B cell (primary cell): Measurements from ENCODE around the gene RMI1. TPM values are rescaled to one million over a fixed set of nuclear protein-coding genes. Genes with fewer than 3 reads are reported as not detected.

Experiments used
- ATAC-seq: fragments of 200-7000 bp; cut with Tn5 transposase; one replicate; pipeline ENCODE4 v1.10.0; 2021; ENCODE audit warnings: low read depth, mild to moderate bottlenecking, moderate number of reproducible peaks, moderate library complexity
- CTCF ChIA-PET: fragments of 350-600 bp; sonication (Branson Sonifier 250); formaldehyde crosslinking; loops from one replicate; lab custom pipeline; 2021; ENCODE audit warnings: antibody characterized with exemption, inconsistent platforms; lab: Charles Lee
- POLR2A ChIA-PET: fragments of 350-600 bp; sonication (Branson Sonifier 250); formaldehyde crosslinking; loops from one replicate; lab custom pipeline; 2021; ENCODE audit warnings: antibody characterized with exemption; lab: Charles Lee
- DNase-seq: peaks from one replicate; pipeline ENCODE4 v3.0.0; 2013
- H2AFZ ChIP-seq: 2 replicates; pipeline ENCODE4 v1.6.1; 2012; ENCODE audit warnings: mild to moderate bottlenecking, low read depth, low read length; ENCODE audit not compliant: insufficient read depth, poor library complexity, severe bottlenecking
- H3K27ac ChIP-seq, 2 donors: 1 replicate in 1 of 2; 2 replicates in 1 of 2; pipeline ENCODE4 v1.5.1; 2012 to 2013; ENCODE audit warnings: low read length in 2 of 2, mild to moderate bottlenecking in 2 of 2, moderate library complexity in 1 of 2
- H3K27me3 ChIP-seq, 4 experiments: fragments of 200-600 bp in 1 of 4; sonication (generic) in 1 of 4; replicated peaks in 1 of 4; 1 replicate in 2 of 4; 2 replicates in 2 of 4; pipeline versions ENCODE4 v1.6.1 to v1.7.0; 2013 to 2016; ENCODE audit warnings: low read length in 3 of 4, mild to moderate bottlenecking in 2 of 4, mixed read lengths in 1 of 4, moderate library complexity in 1 of 4; ENCODE audit not compliant: insufficient read depth in 4 of 4, control insufficient read depth in 3 of 4; ENCODE audit errors: control extremely low read depth in 1 of 4
- H3K36me3 ChIP-seq, 2 experiments: replicated peaks in 1 of 2; 1 replicate in 1 of 2; 2 replicates in 1 of 2; pipeline versions ENCODE4 v1.6.1 to v1.7.1; 2013; ENCODE audit warnings: low read length in 1 of 2; ENCODE audit not compliant: insufficient read depth in 2 of 2, control insufficient read depth in 1 of 2; ENCODE audit errors: control extremely low read depth in 1 of 2, extremely low read depth in 1 of 2
- H3K4me1 ChIP-seq, 2 donors: fragments of 200-600 bp in 1 of 2; sonication (generic) in 1 of 2; 1 replicate in 1 of 2; 2 replicates in 1 of 2; pipeline versions ENCODE4 v1.5.1 to v1.6.1; 2013 to 2017; ENCODE audit warnings: low read length in 2 of 2; ENCODE audit not compliant: control insufficient read depth in 2 of 2, insufficient read depth in 2 of 2
- H3K4me2 ChIP-seq: replicated peaks from 2 replicates; pipeline ENCODE3; 2012; ENCODE audit warnings: mild to moderate bottlenecking, low read depth, low read length; ENCODE audit not compliant: poor library complexity, severe bottlenecking
- H3K4me3 ChIP-seq, 5 experiments: fragments of 200-600 bp in 1 of 5; sonication (generic) in 1 of 5; 1 replicate in 3 of 5; 2 replicates in 2 of 5; pipeline versions ENCODE4 v1.5.1 to v1.7.0; 2011 to 2016; ENCODE audit warnings: low read length in 4 of 5, mild to moderate bottlenecking in 4 of 5, low read depth in 2 of 5, control low read depth in 1 of 5, moderate library complexity in 1 of 5; ENCODE audit not compliant: insufficient read depth in 1 of 5; ENCODE audit errors: control extremely low read depth in 1 of 5, extremely low read depth in 1 of 5
- H3K79me2 ChIP-seq: fragments of 200-600 bp; sonication (generic); one replicate; pipeline ENCODE4 v1.6.0; 2016; ENCODE audit warnings: low read length; ENCODE audit not compliant: control insufficient read depth, insufficient read depth
- H3K9ac ChIP-seq: fragments of 200-600 bp; sonication (generic); 2 replicates; pipeline ENCODE4 v1.6.1; 2017; ENCODE audit warnings: mild to moderate bottlenecking, low read length, moderate library complexity
- H3K9me3 ChIP-seq, 3 donors: one replicate each; pipeline versions ENCODE4 v1.6.1 to v1.7.1; 2013; ENCODE audit warnings: low read length in 2 of 3; ENCODE audit not compliant: control insufficient read depth in 2 of 3, insufficient read depth in 1 of 3; ENCODE audit errors: control extremely low read depth in 1 of 3
- H4K20me1 ChIP-seq: 2 replicates; pipeline ENCODE4 v1.6.0; 2012; ENCODE audit warnings: mild to moderate bottlenecking, low read length; ENCODE audit not compliant: insufficient read depth, control insufficient read depth, poor library complexity, severe bottlenecking
- H3K27ac Mint-ChIP-seq: one replicate; pipeline ENCODE4 v1.8.0; 2021; ENCODE audit warnings: mixed read lengths
- H3K27me3 Mint-ChIP-seq: one replicate; pipeline ENCODE4 v1.8.0; 2021; ENCODE audit warnings: mixed read lengths
- H3K4me1 Mint-ChIP-seq: one replicate; pipeline ENCODE4 v1.8.0; 2021; ENCODE audit warnings: mixed read lengths
- H3K4me3 Mint-ChIP-seq: one replicate; pipeline ENCODE4 v1.8.0; 2021; ENCODE audit warnings: mixed read lengths
- H3K9me3 Mint-ChIP-seq: one replicate; pipeline ENCODE4 v1.8.0; 2022; ENCODE audit warnings: mixed read lengths; ENCODE audit not compliant: insufficient read depth
- CTCF ChIP-seq: fragments of 200-600 bp; IDR thresholded peaks from one replicate; pipeline ENCODE4 v1.8.0; 2022; ENCODE audit warnings: antibody characterized with exemption, mild to moderate bottlenecking
- EZH2 ChIP-seq: IDR thresholded peaks from 2 replicates; pipeline ENCODE4 v1.6.1; 2012; ENCODE audit warnings: borderline replicate concordance, low read depth, mild to moderate bottlenecking, moderate library complexity, low read length; ENCODE audit not compliant: insufficient read depth, poor library complexity, severe bottlenecking
- WGBS: methylation state at CpG from one replicate; pipeline ENCODE4 v1.1.5; 2013; ENCODE audit warnings: missing lambda C conversion rate; ENCODE audit not compliant: insufficient coverage; 5-methylcytosine and 5-hydroxymethylcytosine counted together
- intact Hi-C: fragments of 100-400 bp; cut with micrococcal nuclease; formaldehyde crosslinking; loops from one replicate; pipeline ENCODE4 v1.10.0; 2022
- polyA plus RNA-seq: library from polyadenylated mRNA; depleted of rRNA; stranded (reverse); fragments of >200 nt; gene quantifications from 2 replicates; pipeline ENCODE4 v1.2.3, GENCODE V29; 2012
- small RNA-seq: library from RNA; depleted of rRNA; stranded (forward); fragments of <200 nt; gene quantifications from one replicate; pipeline ENCODE3, GENCODE V24; 2012; ENCODE audit warnings: low replicate concordance, low read depth; ENCODE audit not compliant: insufficient read length
- total RNA-seq, 2 donors: library from RNA; stranded (reverse); fragments of 120-200 nt in 1 of 2; gene quantifications; 1 replicate in 1 of 2; 2 replicates in 1 of 2; pipeline versions ENCODE4 v1.2.3 to v1.2.4, GENCODE V29; 2013 to 2022

RMI1 gene
- total and polyA plus RNA-seq, 2 donors (not counting 1 experiment from before 2014, with no cell fraction given) = 2.0 to 8.6 TPM

GRCh38 chr9:84045481-84046097 is 65.0 kb downstream of the RMI1 start:
- Histone ChIP-seq H3K4me3 (no peak overlapping the region), H3K79me2 (no peaks in the 10 kb centered on the region), H2AFZ (no peak overlapping the region), H3K36me3 (no peaks in the 10 kb centered on the region), H3K27ac (no peak overlapping the region), H3K27me3 (peaks cover 0 to 9% (median 0%) of the 10 kb centered on the region in 4 experiments), H3K9me3 (peaks cover 0 to 26% (median 0%) of the 10 kb centered on the region in 3 donors), H3K4me2 (no peak overlapping the region), H3K4me1 (no peaks in the 10 kb centered on the region), H4K20me1 (no peaks in the 10 kb centered on the region), H3K9ac (no peak overlapping the region)
- no peak for ATAC-seq
- Mint-ChIP-seq H3K9me3 (peaks cover 6% of the 10 kb centered on the region), H3K27me3 (peaks cover 19% of the 10 kb centered on the region), H3K4me3 (no peak overlapping the region), H3K27ac (no peak overlapping the region), H3K4me1 (no peaks in the 10 kb centered on the region)
- no peak for DNase-seq
- intact Hi-C loops = no loop called here
- TF ChIP-seq CTCF (no peak), EZH2 (no peak)
- WGBS = 89% methylated on average over 5 of the region's 5 CpGs
- ChIA-PET CTCF (no interaction called here), POLR2A (no interaction called here)

Small RNA genes within 50 kb of the gene (small RNA-seq; reads per million reads assigned to genes)
- not detected for gene RF00019

Other genes with a start within 250 kb of the RMI1 start
- gene GKAP1, start 163.0 kb upstream of the RMI1 start, total RNA-seq = 21.6 and 23.1 TPM in 2 replicates
- gene GKAP1, start 163.0 kb upstream of the RMI1 start, polyA plus RNA-seq = 2.7 and 5.8 TPM in 2 replicates
- 10.0 and 10.7 TPM in 2 replicates for gene KIF27, start 59.4 kb upstream of the RMI1 start, total RNA-seq
- 0.76 and 1.8 TPM in 2 replicates for gene KIF27, start 59.4 kb upstream of the RMI1 start, polyA plus RNA-seq
- 517 and 524 TPM in 2 replicates for gene HNRNPK, start 590 bp upstream of the RMI1 start, total RNA-seq
- gene HNRNPK, start 590 bp upstream of the RMI1 start, polyA plus RNA-seq = 210 and 379 TPM in 2 replicates